ENCODE measurements around the gene SPC25.

The SPC25 gene

GRCh38 chr2:168835969-168836368 is 54.3 kb downstream of the SPC25 start:
- DNase-seq, result no peak

- no peak for DNase-seq
These were observed 58.6 kb downstream of the SPC25 start for GRCh38 chr2:168831662-168832061.

DNA sequence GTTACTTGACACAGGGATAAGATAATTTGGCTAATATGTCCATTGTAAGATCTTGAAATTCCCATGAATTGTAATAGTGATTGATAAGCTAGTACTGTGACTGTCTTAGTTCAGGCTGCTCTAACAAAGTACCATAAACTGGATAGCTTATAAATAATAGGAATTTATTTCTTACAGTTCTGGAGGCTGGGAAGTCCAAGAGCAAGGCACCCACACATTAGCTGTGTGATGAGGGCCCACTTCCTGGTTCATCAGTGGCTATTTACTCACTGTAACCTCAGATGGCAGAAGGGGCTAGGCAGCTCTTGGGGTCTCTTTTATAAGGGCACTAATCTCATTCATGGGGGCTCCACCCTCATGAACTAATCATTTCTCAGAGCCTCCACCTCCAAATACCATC is 59.3 kb downstream of the SPC25 start:
- no peak for DNase-seq

DNA sequence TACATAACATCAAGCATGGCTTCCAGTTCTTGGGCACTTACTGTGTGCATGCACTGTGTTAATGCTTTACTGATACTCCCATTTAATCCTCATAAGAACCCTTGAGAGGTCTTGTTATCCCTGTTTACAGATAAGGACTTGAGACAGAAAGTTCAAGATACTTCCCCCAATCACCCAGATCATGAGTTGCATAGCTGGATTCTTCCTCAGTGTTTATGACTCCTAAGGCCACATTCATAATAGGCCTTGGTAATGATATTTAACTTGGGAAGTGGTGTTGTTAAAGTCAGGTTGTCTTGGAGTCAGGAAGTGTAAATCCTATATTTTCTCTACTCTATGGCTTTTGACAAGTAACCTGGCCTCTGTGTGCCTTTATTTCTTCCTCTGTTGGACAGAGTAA is 65.1 kb downstream of the SPC25 start:
- DNase-seq, result no peak

DNA sequence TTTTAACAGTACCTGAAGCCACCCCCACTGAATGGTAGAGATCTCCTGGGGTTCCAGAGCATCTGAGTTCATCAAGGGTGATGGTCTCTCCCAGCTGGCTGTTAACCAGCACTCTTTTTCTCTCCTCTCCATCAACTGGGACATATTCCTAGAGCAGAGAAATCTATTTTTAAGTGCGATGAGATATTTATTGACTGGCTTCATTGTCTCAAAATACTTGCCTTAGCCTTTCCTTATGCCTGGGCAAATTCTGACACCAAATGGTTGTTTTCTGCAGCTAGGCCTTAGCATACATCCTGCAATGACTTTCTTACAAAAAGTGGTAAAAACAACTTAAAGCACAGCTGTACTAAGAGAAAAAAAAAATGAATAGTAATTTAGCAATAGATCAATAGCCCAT is 68.2 kb downstream of the SPC25 start:
- DNase-seq, result no peak

GRCh38 chr2:168821577-168821976 is 68.7 kb downstream of the SPC25 start:
- DNase-seq, result no peak

All from activated CD4-positive, alpha-beta T cell treated with anti-CD3 and anti-CD28 coated beads, Interleukin-2, amount 50 U/mL, for 16 hours (primary cell).